Measurements from ENCODE around the gene ERICH3. TPM values are rescaled to one million over a fixed set of nuclear protein-coding genes. Genes with fewer than 3 reads are reported as not detected.

Gene ERICH3
- total RNA-seq, 1 experiment from 2014 or later, result not detected

DNA sequence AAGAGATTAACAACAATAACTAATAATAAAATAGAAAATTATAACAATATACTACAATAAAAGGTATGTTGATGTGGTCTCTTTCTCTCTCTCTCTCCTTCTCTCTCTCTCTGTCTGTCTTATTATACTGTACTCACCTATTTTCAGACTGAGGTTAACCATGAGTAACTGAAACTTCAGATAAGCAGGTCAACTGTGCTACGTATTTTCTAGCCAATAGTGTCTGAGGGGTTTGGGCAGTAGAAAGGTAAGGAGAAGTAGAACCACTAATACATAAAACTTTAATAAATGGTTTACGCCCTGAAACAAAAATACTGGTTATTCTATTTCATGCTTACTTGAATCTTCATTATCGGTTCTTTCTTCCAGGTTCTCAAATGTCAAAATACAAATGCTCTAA is 90.2 kb downstream of the ERICH3 start:
- ChIA-PET CTCF (no interaction called here), POLR2A (no interaction called here)
- H3K4me3 Mint-ChIP-seq (ENCODE audit: unreplicated experiment), result no peak overlapping the region
- DNase-seq, result no peak
- BruUV-seq (replicated peaks), result no TSS peak
- Histone ChIP-seq H3K36me3 (ENCODE audit: control insufficient read depth, insufficient read depth, low read length) (no peaks in the 10 kb centered on the region), H3K9me3 (no peaks in the 10 kb centered on the region), H3K4me1 (no peaks in the 10 kb centered on the region), H3K4me3 (ENCODE audit: low read depth, low read length) (no peak overlapping the region), H3K27me3 (replicated peaks; ENCODE audit: control insufficient read depth, insufficient read depth, low read length) (no peaks in the 10 kb centered on the region)
- no peaks in the 10 kb centered on the region for H3K9me3 Mint-ChIP-seq (ENCODE audit: unreplicated experiment)
- H3K4me1 Mint-ChIP-seq (ENCODE audit: low read depth, unreplicated experiment), result no peaks in the 10 kb centered on the region
- H3K27ac Mint-ChIP-seq (ENCODE audit: unreplicated experiment), result no peak overlapping the region
- peaks cover 3% of the 10 kb centered on the region for H3K27me3 Mint-ChIP-seq (ENCODE audit: insufficient read depth, unreplicated experiment)
- no peaks in the 10 kb centered on the region for H3K36me3 Mint-ChIP-seq (ENCODE audit: insufficient read depth, unreplicated experiment)
- intact Hi-C loops (cut with micrococcal nuclease; ENCODE audit: unreplicated experiment), result no loop called here
- TF ChIP-seq, protein P1, sequence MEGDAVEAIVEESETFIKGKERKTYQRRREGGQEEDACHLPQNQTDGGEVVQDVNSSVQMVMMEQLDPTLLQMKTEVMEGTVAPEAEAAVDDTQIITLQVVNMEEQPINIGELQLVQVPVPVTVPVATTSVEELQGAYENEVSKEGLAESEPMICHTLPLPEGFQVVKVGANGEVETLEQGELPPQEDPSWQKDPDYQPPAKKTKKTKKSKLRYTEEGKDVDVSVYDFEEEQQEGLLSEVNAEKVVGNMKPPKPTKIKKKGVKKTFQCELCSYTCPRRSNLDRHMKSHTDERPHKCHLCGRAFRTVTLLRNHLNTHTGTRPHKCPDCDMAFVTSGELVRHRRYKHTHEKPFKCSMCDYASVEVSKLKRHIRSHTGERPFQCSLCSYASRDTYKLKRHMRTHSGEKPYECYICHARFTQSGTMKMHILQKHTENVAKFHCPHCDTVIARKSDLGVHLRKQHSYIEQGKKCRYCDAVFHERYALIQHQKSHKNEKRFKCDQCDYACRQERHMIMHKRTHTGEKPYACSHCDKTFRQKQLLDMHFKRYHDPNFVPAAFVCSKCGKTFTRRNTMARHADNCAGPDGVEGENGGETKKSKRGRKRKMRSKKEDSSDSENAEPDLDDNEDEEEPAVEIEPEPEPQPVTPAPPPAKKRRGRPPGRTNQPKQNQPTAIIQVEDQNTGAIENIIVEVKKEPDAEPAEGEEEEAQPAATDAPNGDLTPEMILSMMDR (IDR thresholded peaks at IDR 0.05; ENCODE audit: insufficient read depth in 1 of 2, low read depth in 1 of 2, low read length in 1 of 2, severe bottlenecking in 1 of 2, unreplicated experiment in 1 of 2), result no peak

DNA sequence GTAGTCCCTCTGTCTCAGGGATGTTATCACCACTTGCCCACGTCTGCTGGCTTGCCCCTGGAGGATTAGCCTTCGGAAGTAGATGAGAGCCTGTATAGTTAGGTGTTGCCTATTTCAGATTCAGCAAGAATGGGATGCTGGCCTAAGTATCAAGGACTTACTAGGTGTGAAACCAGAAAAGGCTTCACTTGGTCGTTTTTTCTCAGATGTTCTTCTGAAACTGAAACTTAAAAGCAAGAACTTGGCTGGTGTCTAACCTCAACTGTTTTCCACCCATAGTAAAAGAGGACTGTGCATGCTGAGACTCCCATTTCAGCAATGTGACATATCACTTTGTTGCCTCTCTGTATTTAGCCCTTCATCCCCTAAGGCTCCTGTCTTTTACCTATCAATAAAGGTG is 94.2 kb downstream of the ERICH3 start:
- no TSS peak for BruUV-seq (replicated peaks)
- Histone ChIP-seq H3K27me3 (replicated peaks; ENCODE audit: control insufficient read depth, insufficient read depth, low read length) (no peaks in the 10 kb centered on the region), H3K9me3 (no peaks in the 10 kb centered on the region), H3K36me3 (ENCODE audit: control insufficient read depth, insufficient read depth, low read length) (no peaks in the 10 kb centered on the region), H3K4me1 (no peaks in the 10 kb centered on the region), H3K4me3 (ENCODE audit: low read depth, low read length) (no peak overlapping the region)
- intact Hi-C loops (cut with micrococcal nuclease; ENCODE audit: unreplicated experiment), result no loop called here
- DNase-seq, result no peak
- no peaks in the 10 kb centered on the region for H3K36me3 Mint-ChIP-seq (ENCODE audit: insufficient read depth, unreplicated experiment)
- no peak overlapping the region for H3K4me3 Mint-ChIP-seq (ENCODE audit: unreplicated experiment)
- POLR2A ChIA-PET, result no interaction called here
- CTCF ChIA-PET, result no interaction called here
- peaks cover 6% of the 10 kb centered on the region for H3K27me3 Mint-ChIP-seq (ENCODE audit: insufficient read depth, unreplicated experiment)
- no peaks in the 10 kb centered on the region for H3K9me3 Mint-ChIP-seq (ENCODE audit: unreplicated experiment)
- H3K4me1 Mint-ChIP-seq (ENCODE audit: low read depth, unreplicated experiment), result no peaks in the 10 kb centered on the region
- H3K27ac Mint-ChIP-seq (ENCODE audit: unreplicated experiment), result no peak overlapping the region
- TF ChIP-seq, protein P1 (IDR thresholded peaks at IDR 0.05; ENCODE audit: insufficient read depth in 1 of 2, low read depth in 1 of 2, low read length in 1 of 2, severe bottlenecking in 1 of 2, unreplicated experiment in 1 of 2), result no peak

DNA sequence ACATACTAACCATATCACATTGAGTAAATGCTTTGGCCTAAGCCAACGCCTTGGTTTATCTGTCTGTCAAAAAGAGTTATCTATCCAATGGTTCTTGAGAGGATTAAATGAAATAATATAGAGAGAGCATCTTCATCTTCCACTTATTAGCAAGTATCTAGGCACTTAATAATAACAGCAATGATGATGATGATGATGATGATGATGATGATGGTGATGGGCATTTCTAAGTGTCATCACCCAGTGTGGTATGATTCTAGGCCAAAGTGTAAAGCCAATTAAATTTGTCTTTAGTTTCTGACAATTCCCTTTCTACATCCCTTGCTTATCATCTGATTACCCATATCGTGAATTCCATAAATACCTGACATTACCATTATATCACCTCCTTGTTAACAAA is 95.5 kb downstream of the ERICH3 start:
- Histone ChIP-seq H3K4me1 (no peaks in the 10 kb centered on the region), H3K27me3 (replicated peaks; ENCODE audit: control insufficient read depth, insufficient read depth, low read length) (no peaks in the 10 kb centered on the region), H3K36me3 (ENCODE audit: control insufficient read depth, insufficient read depth, low read length) (no peaks in the 10 kb centered on the region), H3K9me3 (no peaks in the 10 kb centered on the region), H3K4me3 (ENCODE audit: low read depth, low read length) (no peak overlapping the region)
- Mint-ChIP-seq H3K9me3 (ENCODE audit: unreplicated experiment) (no peaks in the 10 kb centered on the region), H3K4me3 (ENCODE audit: unreplicated experiment) (no peak overlapping the region), H3K27me3 (ENCODE audit: insufficient read depth, unreplicated experiment) (peaks cover 5% of the 10 kb centered on the region), H3K27ac (ENCODE audit: unreplicated experiment) (no peak overlapping the region), H3K4me1 (ENCODE audit: low read depth, unreplicated experiment) (no peaks in the 10 kb centered on the region), H3K36me3 (ENCODE audit: insufficient read depth, unreplicated experiment) (no peaks in the 10 kb centered on the region)
- TF ChIP-seq, protein P1 (IDR thresholded peaks at IDR 0.05; ENCODE audit: insufficient read depth in 1 of 2, low read depth in 1 of 2, low read length in 1 of 2, severe bottlenecking in 1 of 2, unreplicated experiment in 1 of 2), result no peak
- no peak for DNase-seq
- ChIA-PET CTCF (no interaction called here), POLR2A (no interaction called here)
- intact Hi-C loops (cut with micrococcal nuclease; ENCODE audit: unreplicated experiment), result no loop called here
- BruUV-seq (replicated peaks), result no TSS peak
